Measurements from ENCODE around the gene GGA1.

GGA1 gene

DNA sequence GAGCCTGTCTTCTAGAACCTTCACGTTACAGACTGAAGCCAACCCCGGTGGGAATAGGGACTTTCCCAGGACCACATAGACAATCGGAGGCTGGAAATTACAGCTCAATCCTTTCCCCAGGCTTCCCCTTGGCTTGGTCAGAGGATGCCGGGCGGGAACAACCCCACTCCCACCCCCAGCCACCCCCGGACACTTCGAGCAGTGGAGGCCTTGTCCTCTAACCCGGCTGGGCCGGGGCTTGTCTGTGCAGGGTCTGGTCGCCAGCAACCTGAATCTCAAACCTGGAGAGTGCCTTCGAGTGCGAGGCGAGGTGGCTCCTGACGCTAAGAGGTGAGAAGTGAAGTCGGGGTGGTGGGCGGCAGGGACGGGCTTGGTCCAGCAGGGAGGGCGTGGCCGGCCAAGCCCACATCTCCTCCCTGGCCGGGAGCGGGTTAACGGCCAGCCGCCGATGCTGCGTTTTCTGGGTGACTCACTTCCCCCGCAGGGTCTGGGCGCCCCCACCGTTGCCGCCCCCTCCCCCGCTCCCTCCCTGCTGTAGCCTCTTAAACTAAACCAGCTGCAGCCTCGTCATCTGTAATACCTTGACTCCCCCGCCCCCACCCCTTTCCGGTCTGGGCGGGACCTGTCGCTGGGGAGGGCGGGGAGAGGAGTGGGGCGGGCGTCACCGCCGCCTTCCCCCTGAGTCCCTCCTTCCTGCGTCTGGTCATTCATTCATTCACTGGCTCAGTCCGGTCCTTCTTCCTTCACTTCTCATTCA lies 68.3 kb downstream of the GGA1 start:
- DNase-seq, result peak; percentile 82

DNA sequence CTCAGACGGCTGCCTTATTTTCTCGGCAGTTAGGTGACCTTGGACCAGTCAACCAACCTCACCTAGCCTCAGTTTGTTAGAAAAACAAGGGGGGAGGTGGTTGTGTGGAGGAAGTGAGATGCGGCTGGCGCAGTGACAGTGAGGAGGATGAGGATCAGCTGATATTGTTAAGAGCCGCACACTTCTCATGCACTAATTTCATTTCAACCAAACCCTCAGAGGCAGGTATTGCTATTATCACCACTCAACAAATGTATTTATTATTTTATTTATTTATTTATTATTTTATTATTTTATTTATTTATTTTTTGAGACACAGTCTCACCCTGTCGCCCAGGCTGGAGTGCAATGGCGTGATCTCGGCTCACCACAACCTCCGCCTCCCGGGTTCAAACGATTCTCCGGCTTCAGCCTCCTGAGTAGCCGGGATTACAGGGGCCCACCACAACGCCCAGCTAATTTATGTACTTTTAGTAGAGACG lies 68.9 kb downstream of the GGA1 start:
- no peak for DNase-seq

DNA sequence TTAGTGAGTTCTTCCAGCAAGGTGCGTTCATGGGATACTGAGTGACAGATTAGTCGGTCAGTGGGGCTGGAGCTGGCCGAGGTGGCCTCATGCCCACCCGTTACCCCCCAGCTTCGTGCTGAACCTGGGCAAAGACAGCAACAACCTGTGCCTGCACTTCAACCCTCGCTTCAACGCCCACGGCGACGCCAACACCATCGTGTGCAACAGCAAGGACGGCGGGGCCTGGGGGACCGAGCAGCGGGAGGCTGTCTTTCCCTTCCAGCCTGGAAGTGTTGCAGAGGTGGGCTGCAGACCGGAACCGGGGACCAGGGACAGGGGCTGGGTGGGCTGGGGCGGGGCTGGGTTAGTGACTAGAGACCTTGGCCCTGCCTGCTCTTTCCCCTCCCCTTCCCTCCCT lies 69.7 kb downstream of the GGA1 start:
- no peak for DNase-seq

DNA sequence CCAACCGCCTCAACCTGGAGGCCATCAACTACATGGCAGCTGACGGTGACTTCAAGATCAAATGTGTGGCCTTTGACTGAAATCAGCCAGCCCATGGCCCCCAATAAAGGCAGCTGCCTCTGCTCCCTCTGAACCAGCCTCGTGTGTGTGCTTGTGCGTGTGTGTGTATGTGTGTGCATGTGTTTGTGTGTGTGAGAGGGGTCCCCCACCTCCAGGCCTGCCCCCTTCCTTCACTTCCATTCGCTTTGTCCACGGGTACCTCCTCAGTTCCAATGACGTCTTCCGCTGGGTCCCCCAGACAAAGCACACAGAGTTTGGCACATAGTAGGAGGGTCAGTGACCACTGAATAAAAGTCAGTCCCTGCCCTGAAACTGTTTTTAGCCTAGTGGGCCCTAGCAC lies 71.0 kb downstream of the GGA1 start:
- DNase-seq, result no peak

DNA sequence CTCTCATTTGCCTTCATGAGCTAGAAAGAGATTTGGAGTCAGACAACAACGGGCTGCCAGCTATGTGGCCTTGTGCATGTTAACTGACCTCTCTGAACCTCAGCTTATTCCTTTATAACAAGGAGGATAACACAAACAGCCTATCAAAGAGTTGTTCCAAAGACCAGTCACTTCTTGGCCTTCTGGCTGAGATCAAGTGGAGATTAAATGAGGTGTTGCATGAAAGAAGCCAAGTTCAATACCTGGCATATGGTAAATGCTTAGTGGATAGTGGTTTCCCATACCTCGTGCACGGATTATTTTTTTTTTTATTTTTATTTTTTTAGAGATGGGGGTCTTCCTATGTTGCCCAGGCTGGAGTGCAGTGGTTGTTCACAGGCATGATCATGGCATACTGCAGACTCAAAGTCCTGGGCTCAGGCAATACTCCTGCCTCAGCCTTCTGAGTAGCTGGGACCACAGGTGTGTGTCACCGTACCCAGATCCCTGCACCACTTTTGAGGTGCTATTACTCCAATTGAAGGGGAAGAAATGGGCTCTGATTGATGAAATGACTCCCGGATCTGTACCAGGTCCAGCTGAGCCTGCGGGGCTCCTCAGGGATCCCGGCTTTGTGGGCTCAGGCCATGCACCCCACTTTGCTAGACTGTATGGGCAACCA lies 71.7 kb downstream of the GGA1 start:
- DNase-seq, result no peak

DNA sequence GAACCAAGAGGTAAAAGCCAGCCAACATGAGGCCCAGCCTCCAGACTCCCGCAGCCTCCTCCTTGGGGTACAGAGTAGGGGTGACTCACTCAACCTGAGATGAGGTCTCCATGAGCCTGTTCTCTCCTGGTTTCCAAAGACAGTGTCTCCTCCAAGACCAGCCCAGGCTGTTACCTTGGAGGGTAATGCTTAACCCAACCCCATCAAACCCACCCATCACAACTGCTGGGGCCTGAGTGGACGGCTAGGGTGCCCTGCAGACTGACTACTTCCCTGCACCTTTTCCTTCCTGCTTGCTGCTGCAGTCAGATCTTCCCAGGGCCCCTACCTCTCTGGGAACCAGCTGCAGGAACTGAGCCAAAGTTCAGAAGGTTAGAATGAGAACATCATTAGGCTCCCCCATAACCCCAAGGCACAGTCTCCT lies 72.4 kb downstream of the GGA1 start:
- peak; percentile 22 for DNase-seq

DNA sequence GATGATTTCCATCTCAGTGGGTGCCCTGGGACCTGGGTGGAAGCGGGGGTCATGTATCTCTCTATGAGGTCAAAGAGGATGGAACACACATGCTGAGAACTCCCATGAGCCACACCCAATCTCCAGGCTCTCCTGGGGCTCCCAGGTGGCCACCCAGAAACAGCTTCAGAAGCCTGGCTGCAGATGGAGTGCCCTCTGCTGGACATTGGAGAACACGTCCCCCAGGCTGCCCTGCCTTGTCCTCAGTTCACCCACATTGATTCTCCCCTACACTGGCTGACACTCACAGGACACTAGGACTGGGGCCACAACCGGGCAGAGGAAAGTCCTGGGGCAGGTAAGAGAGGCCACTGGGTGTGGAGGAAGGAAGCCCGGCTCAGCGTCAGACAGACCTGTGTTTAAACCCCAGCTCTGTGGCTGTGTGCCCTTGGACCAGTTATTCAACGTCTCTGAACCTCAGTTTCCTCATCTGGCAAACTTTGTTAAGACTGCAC lies 73.0 kb downstream of the GGA1 start:
- DNase-seq, result peak; percentile 92

Data from kidney glomerular epithelial cell (primary cell).